HG02763 (cell line): Measurements from ENCODE around the gene CLDN17.

Experiments used
- ATAC-seq: cut with Tn5 transposase; IDR thresholded peaks from one replicate; pipeline ENCODE4 v1.9.1; 2021; ENCODE audit warnings: mild to moderate bottlenecking, moderate library complexity; ENCODE audit not compliant: unreplicated experiment

Gene CLDN17

DNA sequence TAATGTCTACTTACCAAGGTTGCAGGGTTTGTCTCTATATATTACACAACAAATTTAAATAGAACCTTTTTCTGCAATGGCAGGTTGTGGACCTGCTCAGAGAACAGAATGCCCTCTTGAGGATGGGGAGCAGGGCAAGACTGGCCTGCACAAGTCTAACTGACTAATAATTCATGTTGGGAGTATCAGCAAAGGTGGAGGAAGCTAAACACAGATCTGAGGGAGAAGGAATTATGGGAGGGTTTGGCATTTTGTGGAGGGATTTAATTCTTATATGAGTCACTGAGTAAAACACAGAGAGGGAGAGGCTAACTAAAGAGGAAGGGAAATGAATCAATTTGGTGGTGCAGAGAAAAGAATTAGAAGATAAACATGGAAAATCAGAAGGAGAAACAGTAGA, 40.0 kb downstream of the CLDN17 start:
- no peak for ATAC-seq

DNA sequence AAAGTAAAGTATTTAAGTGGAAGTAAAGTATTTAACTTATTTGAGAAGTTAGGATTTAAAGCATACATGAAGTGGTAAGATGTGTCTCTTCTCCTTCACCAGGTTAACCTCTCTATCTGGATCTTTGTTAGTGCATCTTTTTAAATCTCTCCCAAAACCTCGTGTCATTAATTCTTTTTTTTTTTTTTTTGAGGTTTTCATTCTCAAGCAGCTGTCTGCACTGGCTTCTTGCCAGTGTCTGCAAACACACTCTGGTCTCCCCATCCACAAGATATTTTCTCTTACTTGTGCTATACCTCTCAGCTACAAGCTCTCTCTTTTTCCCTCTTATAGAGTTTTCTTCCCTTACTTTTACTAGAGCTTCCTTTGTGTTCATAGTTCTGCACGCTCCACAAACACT, 49.0 kb downstream of the CLDN17 start:
- ATAC-seq: no peak

DNA sequence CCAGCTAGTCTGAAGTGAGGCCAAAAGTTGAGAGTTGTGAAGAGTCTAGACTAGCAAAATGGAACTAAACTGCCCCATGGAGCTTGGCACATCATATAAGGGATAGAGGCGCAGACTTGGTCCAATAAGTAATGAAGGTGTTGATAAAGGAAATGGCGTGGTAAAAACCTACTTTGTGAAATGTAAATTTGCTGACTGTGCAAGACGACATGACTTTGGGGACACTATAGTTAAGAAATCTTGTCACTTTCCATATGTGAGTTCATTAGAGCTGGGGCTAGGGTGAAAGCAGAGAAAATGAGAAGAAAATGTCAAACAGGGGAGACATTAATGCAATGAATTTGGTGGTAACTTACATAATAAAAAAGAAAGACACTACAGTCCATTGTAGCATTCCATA, 50.1 kb downstream of the CLDN17 start:
- no peak for ATAC-seq
